Activated CD4-positive, alpha-beta T cell treated with anti-CD3 and anti-CD28 coated beads, Interleukin-2, amount 10 ng/mL, durations not matched to agents 24 days and 14 days (primary cell): ENCODE measurements around the gene TGFBR1. TPM values are rescaled to one million over a fixed set of nuclear protein-coding genes. Genes with fewer than 3 reads are reported as not detected.
"Not testable (repeated sequence)": the region's sequence is repeated elsewhere in the genome, so short reads cannot be mapped to it uniquely, and the experiment has no call there.

Experiments
- DNase-seq: peaks from one replicate; pipeline ENCODE4 v3.0.0; 2022
- H3K27ac Mint-ChIP-seq: one replicate; pipeline ENCODE4 v1.8.0; 2022; ENCODE audit warnings: mild to moderate bottlenecking, mixed read lengths
- H3K27me3 Mint-ChIP-seq: one replicate; pipeline ENCODE4 v1.8.0; 2022; ENCODE audit warnings: mixed read lengths
- H3K36me3 Mint-ChIP-seq: one replicate; pipeline ENCODE4 v1.8.0; 2022; ENCODE audit warnings: low read depth, mild to moderate bottlenecking, mixed read lengths
- H3K4me1 Mint-ChIP-seq: one replicate; pipeline ENCODE4 v1.8.0; 2021; ENCODE audit warnings: mixed read lengths
- H3K4me3 Mint-ChIP-seq: one replicate; pipeline ENCODE4 v1.8.0; 2022; ENCODE audit warnings: mild to moderate bottlenecking, moderate library complexity, mixed read lengths
- H3K9me3 Mint-ChIP-seq: one replicate; pipeline ENCODE4 v1.8.0; 2021; ENCODE audit warnings: mixed read lengths
- intact Hi-C: fragments of 100-400 bp; cut with micrococcal nuclease; formaldehyde crosslinking; loops from one replicate; pipeline ENCODE4 v1.15.1; 2023
- total RNA-seq: library from RNA; stranded (reverse); gene quantifications from 2 replicates; pipeline ENCODE4 v1.2.3, GENCODE V29; 2022

The TGFBR1 gene
- total RNA-seq, 1 donor from 2014 or later = 35.3 TPM

DNA sequence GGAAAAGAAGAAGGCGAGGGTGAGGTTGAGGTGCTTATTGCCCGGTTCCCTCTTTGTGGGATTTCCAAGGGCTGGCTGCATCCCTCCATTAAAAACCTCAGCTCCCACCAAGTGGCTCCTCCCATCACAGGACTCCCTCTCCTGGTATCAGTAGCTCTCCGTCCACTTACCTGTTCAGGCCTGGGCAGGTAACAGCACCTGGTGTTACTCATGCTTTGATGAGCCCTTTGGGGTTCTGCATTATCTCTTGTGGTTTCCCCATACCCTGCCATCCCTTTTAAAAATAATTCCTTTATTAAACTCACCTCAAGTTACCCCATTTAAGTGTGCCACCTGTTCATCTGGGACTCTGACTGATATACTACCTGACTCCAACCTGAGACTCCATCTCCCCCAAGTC lies 17.5 kb upstream of the TGFBR1 start:
- no peak for DNase-seq
- intact Hi-C loops = no loop called here
- Mint-ChIP-seq H3K27me3 (peaks cover 8% of the 10 kb centered on the region), H3K4me3 (no peak overlapping the region), H3K4me1 (peaks cover 26% of the 10 kb centered on the region), H3K27ac (no peak overlapping the region), H3K36me3 (peaks cover 9% of the 10 kb centered on the region), H3K9me3 (peaks cover 29% of the 10 kb centered on the region)

DNA sequence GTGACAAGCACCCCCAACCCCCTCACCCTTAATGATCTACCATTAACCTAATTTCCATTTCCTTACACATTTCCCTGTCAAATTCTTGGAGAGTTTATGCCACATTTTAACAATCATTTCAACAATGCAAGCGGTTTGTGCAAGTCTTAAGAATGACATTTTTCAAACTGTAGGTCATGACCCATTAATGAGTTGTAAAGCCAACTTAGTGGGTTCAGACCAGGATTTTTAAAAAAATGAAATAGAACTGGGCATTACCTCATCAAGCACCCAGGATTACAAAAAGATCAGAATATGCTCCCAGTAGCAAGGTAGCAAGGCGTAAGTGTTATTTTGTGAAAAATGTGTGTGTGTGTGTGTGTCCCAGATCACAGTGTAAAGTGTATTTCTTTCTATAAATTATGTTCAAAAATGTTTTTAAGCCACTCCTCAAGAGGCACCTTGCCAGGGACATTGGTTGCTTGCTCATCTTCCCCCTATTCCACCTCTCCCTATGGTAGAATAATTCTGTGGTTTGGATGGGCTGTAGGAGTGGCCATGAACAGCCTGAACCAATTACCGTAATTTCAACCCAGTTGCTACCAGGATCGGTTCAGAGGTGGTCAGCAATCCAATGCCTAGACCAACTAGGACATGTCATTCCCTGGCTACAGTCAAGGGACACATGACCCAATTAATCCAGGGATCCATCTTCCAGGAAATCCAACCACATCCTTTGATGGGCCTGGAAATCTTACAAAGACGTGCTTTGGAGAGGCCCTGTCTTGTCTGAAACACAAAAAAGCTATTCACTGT lies 14.4 kb upstream of the TGFBR1 start:
- Mint-ChIP-seq H3K4me1 (peaks cover 51% of the 10 kb centered on the region), H3K4me3 (no peak overlapping the region), H3K36me3 (peaks cover 12% of the 10 kb centered on the region), H3K27me3 (no peaks in the 10 kb centered on the region), H3K27ac (no peak overlapping the region), H3K9me3 (peaks cover 20% of the 10 kb centered on the region)
- no peak for DNase-seq
- intact Hi-C loops = no loop called here

DNA sequence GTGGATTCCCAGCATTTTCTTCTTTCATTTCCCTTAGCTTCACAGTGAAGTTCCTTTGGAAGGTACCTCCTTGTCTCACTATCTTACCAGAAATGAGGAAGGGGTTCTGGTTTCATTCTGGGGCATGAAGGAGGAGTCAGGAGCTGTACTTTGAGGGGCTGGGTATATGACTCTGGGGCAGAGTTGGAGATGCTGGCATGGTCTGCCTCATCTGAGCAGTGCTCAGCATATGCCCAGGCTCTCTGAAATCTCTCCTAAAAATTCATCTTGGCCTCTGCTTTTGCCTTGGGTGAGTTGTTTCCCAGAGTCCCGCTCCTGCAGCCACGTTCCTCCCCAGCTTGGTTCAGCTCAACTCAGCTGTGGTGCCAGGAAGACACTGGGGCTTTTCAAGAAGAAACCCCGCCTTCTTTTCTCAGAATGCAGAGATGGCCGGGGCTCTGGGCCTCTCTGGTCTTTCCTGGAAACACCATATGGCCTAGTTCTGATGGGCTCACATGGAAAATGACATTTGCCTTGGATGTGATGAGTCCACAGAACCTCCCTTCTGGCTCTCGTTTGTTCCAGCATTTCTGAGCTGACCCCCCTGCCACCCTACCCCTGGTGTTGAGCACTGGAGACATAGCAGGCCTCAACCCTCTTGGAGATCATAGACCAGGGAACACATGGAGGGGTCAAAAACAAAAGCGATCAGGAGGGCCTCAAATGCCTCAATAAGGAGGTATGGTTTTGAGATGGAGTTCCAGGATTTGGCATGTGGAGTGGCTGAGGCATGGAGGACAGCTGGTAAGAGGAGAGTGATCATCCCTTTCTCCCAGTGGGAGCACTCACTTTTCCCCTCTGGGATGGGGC lies 12.0 kb upstream of the TGFBR1 start:
- peaks cover 65% of the 10 kb centered on the region for H3K4me1 Mint-ChIP-seq
- no peaks in the 10 kb centered on the region for H3K27me3 Mint-ChIP-seq
- intact Hi-C loops = loop anchor here (1.0 to 2.0 kb wide), 3 partner anchors 12 to 36 kb away; partner anchors contain the start of gene TGFBR1

DNA sequence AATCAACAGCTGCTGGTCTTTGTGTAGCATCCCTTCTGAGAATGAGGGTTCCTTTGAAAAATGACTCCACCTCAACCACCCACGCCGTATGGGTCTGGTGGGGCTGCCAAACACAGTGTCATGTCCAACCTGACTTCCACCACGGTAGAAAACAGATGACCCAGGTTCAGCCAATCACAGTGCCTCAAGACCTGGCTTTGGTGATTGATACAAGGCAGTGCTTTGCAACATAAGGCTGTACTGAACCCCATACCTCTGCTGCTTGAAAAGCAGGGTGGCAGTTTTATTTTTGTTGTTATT lies 11.5 kb upstream of the TGFBR1 start:
- peaks cover 14% of the 10 kb centered on the region for H3K9me3 Mint-ChIP-seq
- peaks cover 69% of the 10 kb centered on the region for H3K4me1 Mint-ChIP-seq
- H3K27ac Mint-ChIP-seq = peak overlapping the region; percentile 95
- H3K4me3 Mint-ChIP-seq = peak overlapping the region; percentile 74
- peak; percentile 80 for DNase-seq
- peaks cover 18% of the 10 kb centered on the region for H3K36me3 Mint-ChIP-seq
- intact Hi-C loops = loop anchor here (1.0 to 2.0 kb wide), 3 partner anchors 12 to 37 kb away; partner anchors contain the start of gene TGFBR1
- no peaks in the 10 kb centered on the region for H3K27me3 Mint-ChIP-seq

More for the DNA sequence above, 12.0 kb upstream of the TGFBR1 start:
- Mint-ChIP-seq H3K36me3 (peaks cover 16% of the 10 kb centered on the region), H3K27ac (peak overlapping the region; percentile 95), H3K9me3 (peaks cover 15% of the 10 kb centered on the region), H3K4me3 (peak overlapping the region; percentile 74)
- DNase-seq = peak; percentile 88

DNA sequence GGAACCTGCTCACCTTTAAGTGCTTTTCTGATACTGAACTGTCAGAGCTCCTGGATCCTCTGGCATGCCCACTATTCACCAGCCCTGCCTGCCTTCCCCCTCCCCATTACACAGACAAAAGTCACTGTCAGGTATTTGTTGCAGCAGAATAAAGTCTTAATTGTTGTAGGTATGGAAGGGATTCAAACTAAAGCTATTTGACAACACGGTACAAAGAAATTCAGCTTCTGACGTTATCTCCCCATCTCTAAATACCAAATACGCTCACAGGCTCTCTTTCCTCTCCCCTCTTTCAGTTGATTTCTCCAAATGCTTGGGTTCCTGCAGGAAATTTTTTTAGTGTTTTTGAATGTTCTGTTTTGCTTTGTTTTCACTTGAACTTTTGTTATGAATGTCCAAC lies 9.3 kb upstream of the TGFBR1 start:
- intact Hi-C loops = no loop called here
- no peak for DNase-seq
- peaks cover 19% of the 10 kb centered on the region for H3K36me3 Mint-ChIP-seq
- H3K27me3 Mint-ChIP-seq = no peaks in the 10 kb centered on the region
- no peak overlapping the region for H3K4me3 Mint-ChIP-seq
- H3K27ac Mint-ChIP-seq = no peak overlapping the region
- H3K9me3 Mint-ChIP-seq = peaks cover 20% of the 10 kb centered on the region
- H3K4me1 Mint-ChIP-seq = peaks cover 69% of the 10 kb centered on the region

DNA sequence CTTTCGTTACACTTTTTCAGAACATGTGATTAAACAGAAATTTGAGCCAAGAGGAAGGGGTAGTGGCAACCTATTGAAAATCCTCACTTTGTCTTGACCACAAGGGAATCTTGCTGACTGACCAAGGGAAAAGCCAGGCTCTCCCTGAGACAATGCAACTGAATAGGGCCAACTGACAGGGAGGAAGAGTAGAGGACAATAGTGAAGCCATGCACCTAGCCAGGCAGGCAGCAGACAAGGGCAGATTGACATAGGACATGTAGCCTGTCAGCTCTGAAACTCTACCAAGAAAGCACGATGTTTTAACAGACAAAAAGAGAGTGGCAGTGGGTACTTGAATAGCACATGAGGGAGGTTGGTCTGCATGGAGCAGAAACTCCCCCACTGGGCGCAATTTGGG lies 8.5 kb upstream of the TGFBR1 start:
- intact Hi-C loops = no loop called here
- DNase-seq = no peak
- H3K27me3 Mint-ChIP-seq = no peaks in the 10 kb centered on the region
- H3K4me1 Mint-ChIP-seq = peaks cover 63% of the 10 kb centered on the region
- peaks cover 16% of the 10 kb centered on the region for H3K9me3 Mint-ChIP-seq
- peaks cover 18% of the 10 kb centered on the region for H3K36me3 Mint-ChIP-seq
- no peak overlapping the region for H3K4me3 Mint-ChIP-seq
- no peak overlapping the region for H3K27ac Mint-ChIP-seq

DNA sequence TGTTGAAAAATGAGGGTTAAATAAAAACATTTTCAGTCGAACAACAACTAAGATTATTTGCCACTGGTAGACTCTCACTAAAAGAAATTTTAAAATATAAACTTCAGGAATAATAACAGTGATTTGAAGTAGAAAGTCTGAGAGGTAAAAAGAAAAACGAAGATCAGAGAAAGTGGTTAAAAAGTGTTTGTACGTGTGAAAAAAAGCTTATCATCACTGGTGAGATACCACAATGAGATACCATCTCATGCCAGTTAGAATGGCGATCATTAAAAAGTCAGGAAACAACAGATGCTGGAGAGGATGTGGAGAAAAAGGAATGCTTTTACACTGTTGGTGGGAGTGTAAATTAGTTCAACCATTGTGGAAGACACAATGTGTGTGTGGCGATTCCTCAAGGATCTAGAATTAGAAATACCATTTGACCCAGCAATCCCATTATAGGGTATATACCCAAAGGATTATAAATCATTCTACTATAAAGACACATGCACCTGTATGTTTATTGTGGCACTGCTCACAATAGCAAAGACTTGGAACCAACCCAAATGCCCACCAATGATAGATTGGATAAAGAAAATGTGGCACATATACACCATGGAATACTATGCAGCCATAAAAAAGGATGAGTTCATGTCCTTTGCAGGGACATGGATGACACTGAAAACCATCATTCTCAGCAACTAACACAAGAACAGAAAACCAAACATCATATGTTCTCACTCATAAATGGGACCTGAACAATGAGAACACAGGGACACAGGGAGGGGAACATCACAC lies 4.9 kb upstream of the TGFBR1 start:
- intact Hi-C loops = loop anchor here (10.0 kb wide), 1 partner anchor 725 kb away; the partner anchor contains the start of gene NR4A3
- Mint-ChIP-seq H3K36me3 (peaks cover 15% of the 10 kb centered on the region), H3K9me3 (peaks cover 15% of the 10 kb centered on the region), H3K4me1 (peaks cover 55% of the 10 kb centered on the region)
- not testable (repeated sequence) for H3K4me3 Mint-ChIP-seq, H3K27ac Mint-ChIP-seq, H3K27me3 Mint-ChIP-seq, DNase-seq

DNA sequence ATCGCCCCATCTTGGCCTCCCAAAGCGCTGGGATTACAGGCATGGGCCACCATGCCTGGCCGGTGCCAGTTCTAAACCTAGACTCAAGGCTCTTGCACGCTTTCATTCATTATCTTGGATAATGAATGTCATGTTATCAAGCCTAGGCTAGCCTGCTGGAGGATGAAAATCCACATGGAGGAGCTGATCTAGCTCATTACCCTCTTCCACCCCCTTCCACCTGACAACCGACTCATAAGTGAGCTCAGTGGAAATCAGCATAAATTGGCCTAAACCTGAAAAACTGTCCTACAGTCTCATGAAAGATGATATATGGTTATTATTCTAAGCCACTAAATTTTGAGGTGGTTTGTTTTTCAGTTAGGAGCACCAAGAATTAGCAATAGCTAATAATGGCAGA lies 3.6 kb upstream of the TGFBR1 start:
- H3K27ac Mint-ChIP-seq = no peak overlapping the region
- peaks cover 48% of the 10 kb centered on the region for H3K4me1 Mint-ChIP-seq
- intact Hi-C loops = loop anchor here (10.0 kb wide), 1 partner anchor 724 kb away; the partner anchor contains the start of gene NR4A3
- H3K27me3 Mint-ChIP-seq = no peaks in the 10 kb centered on the region
- peaks cover 15% of the 10 kb centered on the region for H3K9me3 Mint-ChIP-seq
- H3K4me3 Mint-ChIP-seq = no peak overlapping the region
- H3K36me3 Mint-ChIP-seq = peaks cover 17% of the 10 kb centered on the region
- no peak for DNase-seq

DNA sequence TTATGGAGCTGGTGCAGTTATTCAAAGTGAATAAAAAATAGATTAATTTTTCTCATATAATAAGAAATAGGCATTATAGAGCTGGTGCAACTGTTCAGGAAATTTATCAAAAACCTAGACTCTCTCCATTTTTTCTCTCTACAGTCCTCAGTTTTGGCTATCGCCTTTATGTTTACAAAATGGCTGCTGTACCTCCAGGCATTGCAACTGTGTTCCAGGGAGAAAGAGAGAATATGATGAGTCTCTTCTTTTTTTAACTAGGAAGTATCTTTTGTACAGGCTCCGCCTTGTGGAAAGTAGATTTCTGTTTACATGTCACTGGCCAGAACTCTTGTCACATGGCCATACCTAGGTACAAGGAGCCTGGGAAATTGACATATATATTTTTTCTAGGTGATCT lies 3.1 kb upstream of the TGFBR1 start:
- H3K36me3 Mint-ChIP-seq = peaks cover 17% of the 10 kb centered on the region
- no peak overlapping the region for H3K27ac Mint-ChIP-seq
- H3K4me1 Mint-ChIP-seq = peaks cover 45% of the 10 kb centered on the region
- intact Hi-C loops = loop anchor here (10.0 kb wide), 1 partner anchor 723 kb away; the partner anchor contains the start of gene NR4A3
- peaks cover 15% of the 10 kb centered on the region for H3K9me3 Mint-ChIP-seq
- no peaks in the 10 kb centered on the region for H3K27me3 Mint-ChIP-seq
- no peak for DNase-seq
- no peak overlapping the region for H3K4me3 Mint-ChIP-seq

DNA sequence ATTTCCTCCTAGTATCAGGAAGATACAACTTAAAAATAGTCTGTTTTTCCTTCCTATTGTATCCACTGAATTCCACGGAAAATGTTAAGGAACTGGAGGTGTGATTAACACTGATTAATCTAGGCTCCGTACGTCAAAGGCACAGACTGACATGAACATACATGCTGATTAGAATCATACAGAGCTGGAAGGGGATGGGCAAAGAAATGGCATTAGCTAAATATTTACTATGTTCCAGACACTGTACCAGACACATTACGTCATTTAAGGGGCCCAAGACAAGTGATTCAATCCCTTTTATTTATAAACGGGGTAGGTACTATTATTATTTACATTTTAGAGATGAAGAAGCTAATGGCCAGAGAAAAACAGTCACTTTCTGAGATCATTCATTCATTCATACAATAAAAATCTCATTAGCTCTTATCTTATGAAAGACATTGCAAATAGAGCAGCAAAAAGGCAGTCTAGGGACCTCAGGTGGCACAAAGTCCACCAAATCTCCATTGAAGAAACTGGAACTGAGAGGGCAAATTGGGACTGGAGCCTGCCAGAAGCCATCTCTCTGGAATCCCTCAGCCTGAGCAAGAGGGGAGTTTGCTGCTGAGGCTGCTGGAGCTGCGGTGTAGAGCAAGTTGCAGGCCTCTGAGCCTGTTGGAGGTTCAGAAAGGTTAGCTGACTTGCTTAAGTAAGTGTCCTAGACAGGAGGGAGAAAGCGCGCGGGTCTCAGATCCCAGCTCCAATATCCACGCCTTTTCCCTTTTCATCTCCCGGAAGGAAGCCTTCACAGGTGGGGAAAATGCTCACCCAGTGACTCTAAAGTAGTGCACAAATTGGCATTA lies 1.6 kb upstream of the TGFBR1 start:
- H3K36me3 Mint-ChIP-seq = peaks cover 11% of the 10 kb centered on the region
- peak overlapping the region; percentile 20 for H3K27ac Mint-ChIP-seq
- H3K9me3 Mint-ChIP-seq = peaks cover 12% of the 10 kb centered on the region
- H3K4me1 Mint-ChIP-seq = peaks cover 43% of the 10 kb centered on the region
- H3K4me3 Mint-ChIP-seq = peak overlapping the region; percentile 86
- intact Hi-C loops = loop anchor here (10.0 kb wide), 1 partner anchor 722 kb away; the partner anchor contains the start of gene NR4A3
- H3K27me3 Mint-ChIP-seq = no peaks in the 10 kb centered on the region
- no peak for DNase-seq

DNA sequence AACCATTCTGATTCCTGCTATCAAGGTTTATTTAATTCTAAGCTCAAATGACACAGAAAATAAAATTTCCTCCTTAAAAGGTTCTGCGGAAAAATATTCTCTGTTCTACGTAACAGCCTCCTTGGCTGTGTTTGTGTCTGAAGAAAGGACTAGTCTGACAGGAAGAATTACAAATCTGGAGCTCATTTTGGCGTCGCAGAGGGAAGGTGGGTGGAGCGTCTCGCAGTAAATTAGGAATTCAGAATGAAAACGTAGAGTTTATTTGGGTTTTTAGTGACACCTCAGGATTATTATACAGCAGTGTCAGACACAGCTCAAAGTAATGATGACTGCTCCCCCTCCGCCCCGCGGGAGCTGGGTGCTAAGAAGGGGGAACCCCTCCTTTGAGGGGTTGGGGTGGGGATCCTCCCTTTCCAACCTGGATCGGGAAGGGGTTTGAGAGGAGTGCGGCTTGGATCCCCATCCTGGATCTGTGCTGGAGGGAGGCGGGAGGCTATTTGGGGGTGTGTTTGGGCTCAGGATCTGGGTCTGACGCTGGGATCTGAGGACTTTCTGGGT lies 933 bp upstream of the TGFBR1 start:
- Mint-ChIP-seq H3K36me3 (peaks cover 14% of the 10 kb centered on the region), H3K9me3 (peaks cover 5% of the 10 kb centered on the region), H3K27ac (peak overlapping the region; percentile 84), H3K27me3 (no peaks in the 10 kb centered on the region), H3K4me3 (peak overlapping the region; percentile 86), H3K4me1 (peaks cover 50% of the 10 kb centered on the region)
- intact Hi-C loops = loop anchor here (1.0 to 10.0 kb wide), 3 partner anchors 15 to 721 kb away; partner anchors contain the start of gene NR4A3
- DNase-seq = no peak
